ENCODE results near the gene HMGXB4.

Gene HMGXB4

DNA sequence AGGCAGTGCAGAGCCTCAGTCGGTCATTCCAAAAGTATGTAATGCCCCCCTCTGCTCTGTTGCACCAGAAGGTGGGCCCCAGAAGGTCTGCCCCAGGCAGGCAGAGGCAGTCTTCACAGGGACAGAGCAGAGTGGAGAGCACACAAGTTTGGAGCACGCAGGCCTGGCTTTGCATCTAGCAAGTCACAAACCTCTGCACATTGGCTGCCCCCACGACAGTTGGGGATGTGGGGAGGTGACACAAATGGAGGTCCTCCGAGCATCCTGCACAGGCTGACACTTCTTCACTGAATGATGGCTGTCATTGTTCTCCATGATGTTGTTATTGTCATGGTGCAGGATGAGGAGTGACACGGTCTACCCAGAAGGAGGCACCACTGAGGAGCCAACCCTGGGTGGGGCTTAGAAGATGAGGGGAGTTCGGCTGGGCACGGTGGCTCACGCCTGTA, 54.3 kb downstream of the HMGXB4 start:
- no peak for DNase-seq

GRCh38 chr22:35312198-35313059, 55.1 kb downstream of the HMGXB4 start:
- no peak for DNase-seq

- no peak for DNase-seq
These were observed 56.2 kb downstream of the HMGXB4 start for GRCh38 chr22:35313311-35314121.

DNA sequence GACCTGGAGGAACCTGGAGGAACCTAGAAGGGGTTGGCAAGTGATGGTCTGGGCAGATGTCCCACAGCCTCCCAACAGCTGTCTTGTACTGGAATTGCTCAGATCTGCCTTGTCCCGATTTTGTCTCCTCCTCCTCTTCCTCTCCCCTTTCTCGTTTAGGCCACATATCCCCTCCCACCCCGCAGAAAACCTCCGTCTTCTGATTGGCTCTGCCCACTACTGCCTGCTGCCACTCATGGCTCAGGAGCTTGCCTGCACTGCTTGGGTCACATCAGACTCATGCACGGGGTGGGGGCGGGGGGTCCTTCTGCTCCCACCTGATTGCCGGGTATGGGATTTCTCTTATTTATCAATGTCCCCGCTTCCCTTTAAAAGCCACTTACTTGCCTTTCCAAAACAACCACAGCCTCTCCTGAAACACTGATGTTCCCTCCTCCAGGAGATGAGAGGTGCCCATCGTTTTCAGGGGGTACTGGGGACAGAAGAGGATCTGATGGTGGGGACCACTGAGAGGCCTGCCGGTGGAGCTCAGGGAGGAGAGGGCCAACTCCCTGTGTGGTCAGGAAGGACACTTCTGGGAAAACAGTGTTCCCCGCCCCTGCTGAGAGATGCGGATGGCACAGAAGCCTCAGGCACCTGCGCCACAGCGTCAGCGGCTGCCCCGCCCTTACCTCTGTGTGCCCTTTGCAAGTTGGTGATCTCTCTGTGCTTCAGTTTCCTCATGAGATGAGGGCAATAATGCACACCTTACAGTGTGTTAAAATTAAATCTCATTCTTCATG, 57.1 kb downstream of the HMGXB4 start:
- no peak for DNase-seq

- no peak for DNase-seq
These were observed 58.0 kb downstream of the HMGXB4 start for GRCh38 chr22:35315141-35315854.

DNA sequence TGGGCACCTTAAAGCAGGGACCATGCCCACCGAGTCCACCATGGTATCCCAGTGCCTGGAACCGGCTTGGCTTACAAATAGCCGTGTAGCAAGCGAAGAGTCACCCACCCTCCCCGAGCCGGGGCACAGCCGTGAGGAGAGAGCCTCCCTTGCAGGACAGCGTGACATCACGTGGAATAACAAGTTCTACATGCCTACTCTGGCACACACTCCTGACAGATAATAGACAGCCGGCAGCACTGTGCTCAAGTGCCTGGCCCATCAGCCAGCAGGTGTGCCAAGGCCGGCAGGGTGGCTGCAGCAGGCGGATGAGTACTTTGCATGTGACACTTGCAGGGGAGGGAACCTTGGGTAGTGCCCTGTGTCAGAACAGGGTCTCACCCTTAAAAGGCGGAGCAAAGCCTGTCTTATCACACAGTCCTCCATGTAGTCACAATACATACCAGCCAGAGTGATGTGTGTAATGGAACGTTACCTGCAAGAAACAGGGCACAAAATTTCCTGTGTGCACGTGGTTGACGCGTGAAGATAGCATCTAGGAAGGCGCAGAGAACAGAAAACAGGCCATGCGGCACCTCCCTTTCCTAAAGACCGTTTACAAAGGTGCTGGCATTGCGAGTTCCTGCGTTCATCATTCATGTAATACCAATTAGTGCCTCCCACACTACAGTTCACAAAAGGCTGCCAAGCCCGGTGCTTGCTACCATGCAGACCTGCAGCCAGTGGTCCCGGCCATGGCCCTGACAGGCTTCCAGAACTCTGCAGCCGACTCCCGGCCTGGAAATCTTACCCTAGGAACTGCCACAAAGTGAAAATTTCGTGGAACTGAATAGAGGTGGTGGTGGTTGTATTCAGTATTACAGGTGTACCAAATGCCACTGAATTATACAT, 58.8 kb downstream of the HMGXB4 start:
- no peak for DNase-seq

DNA sequence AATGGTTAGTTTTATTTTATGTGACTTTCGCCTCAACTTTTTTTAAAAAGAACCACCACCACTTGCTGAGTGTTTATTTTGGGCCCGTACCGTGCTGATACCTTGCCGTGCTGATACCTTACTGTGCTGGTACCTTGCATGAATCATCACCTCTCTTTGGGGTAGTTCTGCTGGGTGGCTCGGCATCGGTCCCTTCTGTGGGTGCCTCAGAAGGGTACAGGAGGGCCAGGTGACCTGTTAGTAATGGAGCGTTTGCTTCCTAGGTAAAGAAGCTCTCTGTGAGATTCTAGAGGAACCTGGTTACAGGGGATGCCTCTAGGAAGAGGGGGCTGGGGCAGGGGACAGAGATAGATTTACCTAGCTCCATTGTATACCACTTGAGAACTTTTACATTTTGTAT, 59.5 kb downstream of the HMGXB4 start:
- DNase-seq: no peak

GRCh38 chr22:35317680-35318290, 60.5 kb downstream of the HMGXB4 start:
- DNase-seq: no peak

- no peak for DNase-seq
These were observed 61.3 kb downstream of the HMGXB4 start for GRCh38 chr22:35318346-35319215.

- DNase-seq: no peak
These were observed 62.1 kb downstream of the HMGXB4 start for GRCh38 chr22:35319244-35319985.

DNA sequence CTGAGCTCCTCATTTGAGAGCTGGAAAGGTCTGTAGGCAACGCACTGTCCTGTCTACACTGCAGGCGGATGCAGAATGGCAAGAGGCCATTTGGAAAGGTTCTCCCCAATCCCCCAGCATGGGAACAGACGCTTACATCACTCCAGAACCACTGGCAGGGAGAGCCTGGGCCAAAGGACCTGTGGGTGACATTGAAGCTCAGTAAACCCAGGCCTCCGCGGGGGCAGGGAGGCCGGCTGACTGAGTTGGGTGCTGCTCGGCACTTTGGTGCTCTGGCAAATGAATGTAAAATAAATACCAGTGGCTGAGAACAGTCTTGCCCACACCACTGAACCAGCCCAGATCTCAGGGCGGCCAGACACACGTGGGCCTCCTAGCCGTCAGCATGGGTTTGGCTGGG, 64.8 kb downstream of the HMGXB4 start:
- DNase-seq: no peak

DNA sequence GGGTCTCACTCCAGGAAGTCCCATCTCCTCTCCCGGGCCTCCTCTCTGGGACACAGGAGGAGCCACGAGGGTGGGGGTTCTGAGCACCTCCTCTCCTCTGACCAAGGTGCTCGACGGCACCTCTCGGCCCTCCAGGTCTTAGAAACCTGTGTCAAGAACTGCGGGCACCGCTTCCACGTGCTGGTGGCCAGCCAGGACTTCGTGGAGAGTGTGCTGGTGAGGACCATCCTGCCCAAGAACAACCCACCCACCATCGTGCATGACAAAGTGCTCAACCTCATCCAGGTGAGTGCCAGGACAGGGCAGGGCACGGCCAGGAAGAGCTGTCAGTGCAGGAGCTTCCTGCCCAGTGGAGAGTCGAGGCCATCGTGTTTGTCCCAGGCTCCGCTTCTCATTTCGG, 65.6 kb downstream of the HMGXB4 start:
- no peak for DNase-seq

DNA sequence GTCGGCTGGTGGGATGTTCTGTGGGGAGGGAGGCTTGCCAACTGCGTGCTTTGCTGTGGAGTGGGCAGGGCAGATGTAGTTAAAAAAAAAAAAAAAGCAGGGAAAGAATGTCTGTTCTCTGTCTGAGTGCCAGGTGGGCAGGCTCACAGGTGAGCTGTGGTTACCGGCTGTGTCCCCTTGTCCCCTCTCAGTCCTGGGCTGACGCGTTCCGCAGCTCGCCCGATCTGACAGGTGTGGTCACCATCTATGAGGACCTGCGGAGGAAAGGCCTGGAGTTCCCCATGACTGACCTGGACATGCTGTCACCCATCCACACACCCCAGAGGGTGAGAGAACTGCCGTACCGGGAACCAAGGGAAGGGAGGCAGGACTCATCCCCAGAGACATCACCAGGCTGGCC, 66.0 kb downstream of the HMGXB4 start:
- DNase-seq: no peak

- no peak for DNase-seq
These were observed 66.8 kb downstream of the HMGXB4 start for GRCh38 chr22:35324067-35324466.

DNA sequence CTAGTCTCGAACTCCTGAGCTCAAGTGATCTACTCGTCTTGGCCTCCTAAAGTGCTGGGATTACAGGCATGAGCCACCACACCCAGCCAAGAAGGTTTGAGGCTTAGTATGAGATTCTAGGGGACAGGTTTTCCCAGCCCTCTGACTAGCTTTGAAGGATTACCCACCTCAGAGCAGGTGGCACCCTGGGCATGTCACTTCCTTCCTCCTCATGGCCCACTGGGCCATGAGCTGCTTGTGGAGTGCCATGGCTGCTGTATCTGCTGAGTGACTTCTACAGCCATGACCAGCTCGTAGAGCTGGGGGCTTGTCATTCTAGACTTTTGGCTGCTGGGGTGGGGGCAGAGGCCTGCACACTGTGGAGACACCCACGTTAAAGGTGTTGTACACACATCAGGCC, 67.5 kb downstream of the HMGXB4 start:
- DNase-seq: no peak

DNA sequence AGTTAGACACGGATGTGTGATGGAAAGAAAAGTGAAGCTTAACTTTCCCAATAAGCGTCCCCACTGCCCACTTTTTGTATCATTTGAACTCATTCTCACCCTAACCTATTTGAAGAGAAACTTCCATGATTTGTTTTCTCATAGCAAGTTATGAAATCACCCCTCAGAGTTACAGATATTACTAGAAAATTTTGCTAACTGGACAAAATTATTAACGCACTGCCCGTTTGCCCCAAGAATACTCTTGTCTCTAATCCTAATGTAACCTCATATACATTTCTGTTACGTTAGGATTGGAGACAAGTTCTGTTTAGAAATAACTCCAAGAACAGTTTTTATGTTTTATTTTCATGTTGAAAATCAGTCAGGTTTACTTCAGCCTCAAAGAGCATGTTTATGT, 67.9 kb downstream of the HMGXB4 start:
- no peak for DNase-seq

DNA sequence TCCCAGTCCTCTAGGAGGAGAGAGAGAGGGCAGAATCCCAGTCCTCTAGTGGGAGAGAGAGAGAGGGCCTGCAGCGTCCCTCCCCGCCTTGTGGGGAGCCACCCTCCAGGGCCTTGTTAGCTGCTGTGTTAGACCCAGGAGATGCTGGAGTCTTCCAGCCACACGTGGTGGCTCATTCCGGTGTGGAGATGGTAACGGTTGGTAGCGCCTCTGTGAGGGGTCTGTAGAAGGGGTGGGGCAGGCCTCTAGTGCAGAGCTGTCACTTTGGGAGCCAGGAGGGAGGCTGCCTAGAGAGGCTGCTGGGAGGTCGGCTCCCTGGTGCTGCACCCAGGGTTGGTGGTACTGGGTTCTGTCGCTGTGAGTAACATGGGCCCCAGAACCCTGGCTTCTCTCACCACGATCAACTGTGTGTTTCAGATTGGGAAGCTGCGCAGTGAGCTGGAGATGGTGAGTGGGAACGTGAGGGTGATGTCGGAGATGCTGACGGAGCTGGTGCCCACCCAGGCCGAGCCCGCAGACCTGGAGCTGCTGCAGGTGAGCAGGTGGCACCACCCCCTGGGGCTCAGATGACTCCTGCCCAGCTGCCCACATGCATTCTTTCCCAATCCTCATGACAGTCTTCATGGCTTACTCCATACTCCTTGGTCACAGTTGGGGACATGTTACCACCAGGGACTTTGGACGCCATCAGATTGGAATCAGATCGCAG, 69.7 kb downstream of the HMGXB4 start:
- DNase-seq: no peak

GRCh38 chr22:35327690-35328471, 70.6 kb downstream of the HMGXB4 start:
- DNase-seq: no peak

Measured in activated CD4-positive, alpha-beta T cell treated with anti-CD3 and anti-CD28 coated beads for 4 hours (primary cell).